ENCODE data around the gene ERC2.

GRCh38 chr3:56157693-56158362, 310.4 kb downstream of the ERC2 start:
- no peak for TF ChIP-seq CTCF (conservative IDR thresholded peaks at IDR 0.05; ENCODE audit: low read depth, low read length)
- no peak for TF ChIP-seq EZH2 (IDR thresholded peaks at IDR 0.05; ENCODE audit: borderline replicate concordance, low read depth, low read length, poor library complexity, severe bottlenecking)

All from A673 (cell line).